ENCODE results near the gene PDZD8.
A peak's percentile ranks its signal among the peaks of the same experiment; 100 is the strongest.
"Not testable (repeated sequence)": the region's sequence is repeated elsewhere in the genome, so short reads cannot be mapped to it uniquely, and the experiment has no call there.

PDZD8 gene

DNA sequence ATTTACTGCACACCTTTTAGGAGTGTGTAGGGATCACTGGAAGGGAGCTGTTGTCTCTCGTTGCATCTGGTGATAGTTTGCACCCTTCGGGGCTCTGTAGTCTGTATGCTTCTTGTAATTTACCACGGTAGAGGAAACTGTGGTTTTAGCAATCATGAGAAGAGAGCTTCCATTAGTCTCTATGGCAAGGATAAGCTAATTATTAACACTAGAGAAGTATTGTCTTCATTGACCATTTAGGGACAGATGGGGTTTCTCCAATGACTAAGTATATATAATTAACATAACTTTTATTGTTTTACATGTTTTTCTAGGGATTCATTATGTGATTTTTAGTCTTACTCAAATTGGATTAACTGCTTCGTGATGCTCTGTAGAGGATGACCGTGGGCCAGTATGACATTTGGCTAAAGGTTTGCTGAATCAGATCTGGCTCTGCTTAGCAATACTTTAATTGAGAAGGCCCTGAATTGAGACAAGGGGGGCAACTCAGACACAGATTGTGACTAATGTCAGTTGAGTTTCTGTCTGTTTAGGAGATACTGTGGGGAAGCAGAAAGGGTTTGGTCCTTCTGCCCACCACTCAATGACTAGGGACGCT, 125.6 kb downstream of the PDZD8 start:
- DNase-seq = no peak

GRCh38 chr10:117248750-117249465, 126.3 kb downstream of the PDZD8 start:
- DNase-seq = no peak

GRCh38 chr10:117246997-117247671, 128.1 kb downstream of the PDZD8 start:
- DNase-seq = no peak

- DNase-seq = no peak
These were observed 132.8 kb downstream of the PDZD8 start for GRCh38 chr10:117242463-117242832.

GRCh38 chr10:117241541-117242462, 133.4 kb downstream of the PDZD8 start:
- no peak for DNase-seq

DNA sequence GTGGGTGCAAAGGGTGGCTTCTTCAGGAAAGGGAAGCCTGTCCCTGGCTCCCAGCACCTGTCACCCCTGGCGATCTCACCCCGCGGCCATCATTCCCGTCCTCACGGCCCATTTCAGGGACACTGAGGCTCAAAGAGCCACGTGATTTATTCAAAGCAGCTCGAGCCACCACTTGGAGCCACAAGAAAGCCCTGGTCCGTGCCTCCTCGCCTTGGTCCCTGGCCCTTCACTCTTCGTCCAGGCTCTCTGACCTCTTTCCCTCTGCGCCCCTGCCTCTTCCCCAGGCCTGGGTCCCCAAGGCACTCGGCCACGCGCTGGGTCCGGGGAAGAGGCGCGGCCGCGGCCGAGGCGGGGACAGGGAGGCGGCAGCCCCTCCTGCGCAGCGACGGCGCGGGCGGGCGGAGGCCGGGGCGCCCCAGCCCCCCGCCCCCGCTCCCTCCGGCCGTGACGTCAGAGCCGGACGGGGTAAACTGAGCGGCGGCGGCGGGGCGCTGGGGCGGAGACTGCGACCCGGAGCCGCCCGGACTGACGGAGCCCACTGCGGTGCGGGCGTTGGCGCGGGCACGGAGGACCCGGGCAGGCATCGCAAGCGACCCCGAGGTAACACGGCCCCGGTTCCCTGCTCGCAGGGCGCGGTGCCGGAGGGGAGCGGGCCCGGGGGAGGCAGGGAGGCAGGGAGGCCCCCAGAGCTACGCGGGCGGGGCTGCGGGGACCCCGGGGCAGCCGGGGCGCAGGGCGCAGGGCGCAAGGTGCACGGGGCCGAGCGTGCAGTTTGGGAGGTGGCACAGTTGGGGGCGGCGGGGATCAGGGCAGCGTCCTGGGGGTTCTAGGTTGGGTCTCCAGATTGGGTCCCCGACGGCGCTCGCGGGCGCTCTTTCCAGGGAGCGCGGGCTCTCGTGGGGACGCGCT, 134.4 kb downstream of the PDZD8 start, which contains the start of gene SLC18A2:
Gene SLC18A2 (plus strand): TSS at position 494 of the 909 bp plus-strand sequence. CDS start 580 bp downstream, outside the sequence.
- DNase-seq = no peak

GRCh38 chr10:117239721-117240620, 135.3 kb downstream of the PDZD8 start:
- DNase-seq = no peak

DNA sequence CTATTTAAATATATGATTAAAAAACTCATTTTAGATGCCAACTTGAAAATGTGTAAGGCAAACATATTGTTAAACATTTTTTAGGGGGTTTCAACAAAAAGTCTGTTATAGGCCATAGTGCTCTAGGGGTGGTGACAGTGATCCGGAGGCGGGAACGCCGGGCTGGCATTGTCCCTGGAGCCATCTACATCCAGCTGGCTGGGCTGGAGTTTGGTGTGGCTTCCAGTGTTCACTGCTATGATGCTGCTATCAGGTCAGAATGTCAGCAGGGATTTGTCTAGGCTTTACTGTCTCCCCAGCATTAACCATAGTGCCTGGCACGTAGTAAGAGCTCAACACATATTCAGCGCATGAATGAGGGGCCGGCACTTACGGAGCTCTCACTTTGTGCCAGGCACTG, 136.2 kb downstream of the PDZD8 start:
- no peak for DNase-seq

DNA sequence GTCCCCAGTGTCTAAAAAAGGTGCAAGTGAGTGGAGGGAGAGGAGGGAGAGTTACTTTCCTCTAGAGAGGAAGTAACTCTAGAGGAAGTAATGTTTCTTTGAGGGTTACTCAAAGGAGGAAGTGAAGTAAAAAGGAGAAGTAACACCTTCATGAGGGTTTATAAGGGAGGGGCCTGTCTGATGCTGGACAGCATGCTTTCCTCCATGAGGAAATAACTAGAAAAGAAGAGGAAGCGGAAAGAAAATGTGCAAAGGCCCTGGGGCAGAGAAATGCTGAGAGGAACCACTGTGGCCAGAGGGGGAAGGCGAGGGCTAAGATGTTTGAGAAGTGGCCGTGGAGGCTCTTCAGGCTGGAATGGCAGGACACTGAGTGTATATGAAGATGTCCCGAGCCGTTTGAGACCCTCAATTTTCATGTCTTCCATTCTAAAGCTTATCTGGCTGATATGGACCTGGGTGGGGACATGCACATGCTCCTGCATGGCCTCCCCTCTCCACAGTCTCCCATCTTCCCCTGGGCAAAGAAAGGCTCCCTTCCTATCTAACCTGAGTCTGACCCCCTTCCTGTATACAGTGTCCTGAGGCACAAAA, 137.7 kb downstream of the PDZD8 start:
- peak in 1 of 2 donors; percentile 26 for DNase-seq

DNA sequence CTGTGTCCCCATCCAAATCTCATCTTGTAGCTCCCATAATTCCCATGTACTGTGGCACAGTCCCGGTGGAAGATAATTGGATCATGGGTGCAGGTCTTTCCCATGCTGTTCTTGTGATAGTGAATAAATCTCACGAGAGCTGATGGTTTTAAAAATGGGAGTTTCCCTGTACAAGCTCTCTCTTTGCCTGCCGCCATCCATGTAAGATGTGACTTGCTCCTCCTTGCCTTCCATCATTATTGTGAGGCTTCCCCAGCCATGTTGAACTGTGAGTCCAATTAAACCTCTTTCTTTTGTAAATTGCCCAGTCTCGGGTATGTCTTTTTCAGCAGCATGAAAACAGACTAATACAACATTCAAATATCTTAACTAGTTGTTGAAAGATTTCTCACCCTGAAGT, 145.1 kb downstream of the PDZD8 start:
- not testable (repeated sequence) for DNase-seq

- no peak for DNase-seq
These were observed 147.0 kb downstream of the PDZD8 start for GRCh38 chr10:117228210-117228609.
